Measurements from ENCODE around the gene FDXR.

DNA sequence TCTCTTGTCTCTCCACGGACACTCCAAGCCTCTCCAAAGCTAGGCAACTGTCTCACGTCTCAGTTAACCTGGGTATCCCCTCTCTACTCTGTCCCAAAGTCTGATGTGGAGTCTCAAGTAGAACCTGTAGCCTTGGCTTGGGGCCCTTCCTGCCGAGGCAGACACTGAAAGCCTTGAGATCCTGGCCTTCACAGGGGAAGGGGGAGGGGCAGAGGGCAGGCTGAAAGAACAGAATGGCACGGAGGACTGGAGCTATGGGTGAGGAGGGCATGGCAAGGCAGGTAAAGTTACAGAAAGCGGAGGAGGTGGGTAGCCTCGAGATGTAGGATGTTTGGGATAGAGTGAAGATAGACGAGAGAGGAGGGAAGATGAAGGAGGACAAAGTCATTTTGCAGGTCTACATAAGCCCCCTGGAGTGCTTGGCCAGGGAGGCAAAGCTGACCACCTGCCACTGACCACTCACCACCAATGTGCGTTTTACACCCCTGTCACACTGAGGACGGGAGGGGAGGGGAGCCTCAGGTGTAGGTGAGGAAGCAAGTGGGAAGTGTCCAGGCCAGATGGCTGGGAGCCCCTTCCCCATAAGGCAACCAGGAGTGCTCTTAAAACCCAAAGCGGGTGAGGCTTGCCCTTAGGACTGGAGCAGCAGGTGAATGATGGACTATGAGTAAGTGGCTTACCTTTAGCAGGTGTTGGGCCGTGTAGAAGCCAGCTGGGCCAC lies 1.3 kb downstream of the FDXR start:
- TF ChIP-seq, protein P1, sequence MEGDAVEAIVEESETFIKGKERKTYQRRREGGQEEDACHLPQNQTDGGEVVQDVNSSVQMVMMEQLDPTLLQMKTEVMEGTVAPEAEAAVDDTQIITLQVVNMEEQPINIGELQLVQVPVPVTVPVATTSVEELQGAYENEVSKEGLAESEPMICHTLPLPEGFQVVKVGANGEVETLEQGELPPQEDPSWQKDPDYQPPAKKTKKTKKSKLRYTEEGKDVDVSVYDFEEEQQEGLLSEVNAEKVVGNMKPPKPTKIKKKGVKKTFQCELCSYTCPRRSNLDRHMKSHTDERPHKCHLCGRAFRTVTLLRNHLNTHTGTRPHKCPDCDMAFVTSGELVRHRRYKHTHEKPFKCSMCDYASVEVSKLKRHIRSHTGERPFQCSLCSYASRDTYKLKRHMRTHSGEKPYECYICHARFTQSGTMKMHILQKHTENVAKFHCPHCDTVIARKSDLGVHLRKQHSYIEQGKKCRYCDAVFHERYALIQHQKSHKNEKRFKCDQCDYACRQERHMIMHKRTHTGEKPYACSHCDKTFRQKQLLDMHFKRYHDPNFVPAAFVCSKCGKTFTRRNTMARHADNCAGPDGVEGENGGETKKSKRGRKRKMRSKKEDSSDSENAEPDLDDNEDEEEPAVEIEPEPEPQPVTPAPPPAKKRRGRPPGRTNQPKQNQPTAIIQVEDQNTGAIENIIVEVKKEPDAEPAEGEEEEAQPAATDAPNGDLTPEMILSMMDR (IDR thresholded peaks at IDR 0.05 in 4 of 5, conservative IDR thresholded peaks at IDR 0.05 in 1 of 5): no peak
- TF ChIP-seq POLR2A (IDR thresholded peaks at IDR 0.05): no peak

Data from gastrocnemius medialis (tissue), 4 donors.